CD4-positive, alpha-beta T cell treated with Interleukin-15 for 1 hour (primary cell): ENCODE data around the gene FABP7.

Experiments
- DNase-seq: peaks from one replicate; pipeline ENCODE4 v3.0.0-alpha.2; 2020

FABP7 gene

DNA sequence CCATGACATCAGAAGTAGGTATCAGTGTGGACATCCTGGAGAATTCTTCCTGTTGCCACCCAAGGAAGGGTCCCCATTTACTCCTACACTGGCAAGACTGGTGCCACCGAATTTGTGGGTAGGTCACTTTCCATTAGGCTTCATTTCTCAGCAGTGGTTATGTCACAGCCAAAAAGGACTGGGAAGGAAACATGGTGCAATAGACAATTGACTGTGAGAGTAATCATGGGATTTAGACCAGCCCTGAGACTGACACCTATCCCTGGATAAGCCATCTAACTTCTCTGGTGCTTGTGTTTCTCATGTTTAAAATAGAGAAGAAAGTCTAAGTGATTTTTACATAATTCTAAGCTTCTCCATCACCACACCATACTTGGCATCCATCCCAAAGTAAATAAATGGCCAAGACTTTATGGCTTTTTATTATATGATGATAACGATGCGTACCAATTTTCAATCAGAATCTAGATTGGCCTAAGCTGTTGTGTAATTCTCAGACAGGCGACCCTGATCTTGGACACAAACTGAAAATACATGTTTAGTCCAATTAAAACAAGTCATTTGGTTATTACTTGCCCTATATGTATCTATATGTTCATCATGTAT is 19.7 kb downstream of the FABP7 start:
- DNase-seq, result no peak

DNA sequence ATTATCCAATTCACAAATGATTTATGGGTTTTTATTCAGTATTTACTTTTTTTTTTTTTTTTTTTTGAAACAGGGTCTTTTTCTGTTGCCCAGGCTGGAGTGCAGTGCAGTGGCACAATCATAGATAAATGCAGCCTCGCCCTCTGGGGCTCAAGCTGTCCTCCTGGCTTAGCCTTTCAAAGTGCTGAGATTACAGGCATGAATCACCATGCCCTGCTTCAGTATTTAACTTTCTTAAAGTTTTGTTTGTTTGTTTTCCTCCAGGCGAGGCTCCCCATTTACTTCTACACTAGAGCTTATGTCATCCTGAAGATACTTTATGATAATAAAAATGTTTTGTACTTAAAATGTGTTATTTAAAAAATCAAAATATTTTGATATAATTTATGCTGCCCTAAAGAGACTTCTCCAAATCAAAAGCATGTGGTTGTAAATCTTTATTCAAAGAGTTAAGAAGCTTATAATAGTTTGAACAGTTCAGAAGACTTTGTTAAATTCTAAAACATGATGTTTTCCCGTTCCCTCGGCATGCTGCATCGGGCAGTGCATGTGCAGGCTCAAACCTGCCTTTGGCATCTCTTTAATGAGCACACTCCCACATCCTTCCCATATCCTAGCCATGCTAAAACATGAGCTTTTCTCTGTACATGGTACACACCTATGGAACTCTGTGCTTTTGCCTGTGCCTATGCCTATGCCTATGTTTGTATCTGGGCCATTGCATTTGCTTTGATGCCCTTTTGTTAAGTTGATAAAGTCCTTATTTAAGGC is 20.6 kb downstream of the FABP7 start:
- no peak for DNase-seq

DNA sequence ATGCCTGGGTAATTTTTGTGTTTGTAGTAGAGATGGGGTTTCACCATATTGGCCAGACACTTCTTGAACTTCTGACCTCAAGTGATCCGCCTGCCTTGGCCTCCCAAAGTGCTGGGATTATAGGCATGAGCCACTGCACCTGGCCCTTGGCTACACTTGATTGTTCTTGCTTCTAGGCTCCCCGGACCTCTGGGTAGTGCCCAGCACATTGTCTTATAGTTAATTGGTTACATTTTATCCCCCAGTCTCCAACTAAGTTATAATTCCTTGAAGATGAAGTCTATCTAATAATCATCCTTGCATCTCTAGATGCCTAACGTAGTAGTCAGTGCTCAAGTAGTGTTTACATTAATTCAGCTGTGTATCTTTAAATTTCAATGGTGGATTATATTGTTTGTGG is 21.4 kb downstream of the FABP7 start:
- no peak for DNase-seq

DNA sequence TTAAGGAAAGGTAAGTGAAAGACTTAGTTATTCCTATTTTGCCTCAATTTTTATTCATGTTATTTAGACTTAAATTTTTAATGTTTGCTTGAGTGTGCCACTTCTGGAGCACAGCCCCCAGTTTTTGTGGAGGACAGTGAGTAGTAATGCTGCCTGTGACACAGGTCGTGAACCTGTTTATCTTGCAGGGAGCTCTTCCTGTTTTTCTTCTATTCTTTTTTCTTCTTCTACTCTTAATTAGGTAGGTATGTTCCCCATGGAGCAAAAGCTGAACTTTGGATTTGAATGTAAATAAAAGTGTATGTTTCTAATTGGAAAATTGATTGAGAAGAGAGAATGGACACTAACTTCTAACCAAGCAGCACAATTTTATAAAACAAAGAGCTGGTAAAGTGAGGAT is 21.9 kb downstream of the FABP7 start:
- no peak for DNase-seq

DNA sequence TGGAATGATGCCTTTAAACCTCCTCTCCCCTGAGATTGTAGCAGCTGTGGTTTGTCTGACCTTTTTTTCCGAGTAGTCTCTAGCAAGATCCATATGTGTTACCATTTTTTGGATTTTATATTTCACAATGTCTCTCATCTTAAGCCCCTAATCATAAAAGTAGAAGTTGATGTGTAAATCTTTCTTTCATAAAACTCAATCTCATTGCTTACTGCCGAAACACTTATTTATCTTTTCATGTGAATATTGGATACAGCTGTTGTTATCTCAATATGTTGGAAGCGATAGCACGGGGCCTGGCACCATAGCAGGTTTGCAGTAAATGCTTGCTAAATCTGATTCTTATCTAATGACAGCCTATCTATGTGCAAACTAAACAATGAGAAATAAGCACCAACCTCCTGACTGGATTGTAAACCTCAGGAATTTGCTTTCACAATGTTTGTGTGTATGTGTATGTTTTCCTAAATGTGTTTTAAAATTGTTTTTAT is 23.7 kb downstream of the FABP7 start:
- DNase-seq, result no peak

DNA sequence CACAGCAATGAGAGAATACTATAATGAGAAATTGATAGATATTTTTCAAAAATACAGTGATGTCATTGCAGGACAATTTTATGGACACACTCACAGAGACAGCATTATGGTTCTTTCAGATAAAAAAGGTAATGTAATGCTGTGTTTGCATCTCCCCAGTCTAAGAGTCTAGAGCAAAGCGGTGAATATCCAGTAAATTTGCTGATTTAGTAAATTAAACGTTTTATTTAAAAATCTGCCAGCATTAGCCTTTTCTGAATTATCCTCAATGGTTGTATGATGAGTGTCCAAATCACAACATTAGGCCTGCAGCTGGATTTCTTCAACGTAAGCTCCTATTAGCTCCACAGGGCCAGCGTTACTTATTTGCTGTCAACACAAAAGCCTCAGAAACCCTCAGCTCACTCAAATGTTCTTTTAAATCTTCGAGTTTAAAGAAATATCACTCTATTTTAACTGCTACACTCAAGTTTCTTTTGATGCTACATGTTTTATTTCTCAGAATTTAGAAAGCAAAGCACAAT is 25.5 kb downstream of the FABP7 start:
- no peak for DNase-seq

DNA sequence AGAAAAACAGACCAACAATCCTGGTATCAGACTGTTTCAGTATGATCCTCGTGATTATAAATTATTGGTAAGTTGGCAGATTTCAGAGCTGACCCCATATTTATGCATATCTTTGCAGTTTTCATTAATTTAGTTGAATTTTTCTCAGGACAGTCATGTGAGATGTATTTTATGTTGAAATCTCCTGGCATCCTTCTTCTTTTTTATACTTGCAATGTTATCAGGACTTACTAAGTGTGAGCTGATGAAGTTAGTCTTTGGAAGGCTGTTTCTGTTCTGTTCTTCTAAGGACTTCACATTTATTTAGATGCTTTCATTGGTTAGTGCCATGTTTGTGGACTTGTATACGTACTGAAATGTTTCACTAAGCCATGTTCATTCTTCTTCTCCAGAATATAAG is 26.8 kb downstream of the FABP7 start:
- DNase-seq, result no peak

DNA sequence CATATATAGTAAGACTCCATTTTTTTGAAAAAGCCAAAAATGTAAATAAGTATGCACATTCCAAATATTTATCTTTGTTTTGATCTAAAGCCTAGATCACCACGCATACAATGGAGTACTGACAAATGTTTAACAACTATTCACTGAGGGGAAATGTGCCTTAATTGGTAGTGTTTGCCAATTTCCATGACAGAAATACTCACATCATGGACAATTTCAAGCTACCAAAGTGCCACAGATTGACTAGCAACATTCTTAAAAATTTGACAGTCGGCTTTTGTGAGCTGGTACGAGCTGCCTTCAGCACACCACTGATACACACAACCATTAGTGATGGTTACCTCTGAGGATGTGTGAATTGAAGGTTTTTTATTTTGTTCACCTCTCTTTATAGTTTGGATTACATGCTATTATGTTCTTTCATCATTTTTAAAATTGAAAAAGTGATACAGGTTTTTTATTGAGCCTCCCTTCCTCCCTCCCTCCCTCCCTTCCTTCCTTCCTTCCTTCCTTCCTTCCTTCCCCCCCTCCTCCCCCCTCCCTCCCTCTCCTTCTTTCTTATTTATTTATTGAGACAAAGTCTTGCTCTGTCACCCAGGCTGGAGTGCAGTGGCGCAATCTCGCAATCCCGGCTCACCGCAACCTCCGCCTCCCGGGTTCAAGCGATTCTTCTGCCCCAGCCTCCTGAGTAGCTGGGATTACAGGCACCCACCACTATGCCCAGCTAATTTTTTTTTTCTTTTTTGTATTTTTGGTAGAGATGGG is 28.8 kb downstream of the FABP7 start:
- DNase-seq, result no peak

DNA sequence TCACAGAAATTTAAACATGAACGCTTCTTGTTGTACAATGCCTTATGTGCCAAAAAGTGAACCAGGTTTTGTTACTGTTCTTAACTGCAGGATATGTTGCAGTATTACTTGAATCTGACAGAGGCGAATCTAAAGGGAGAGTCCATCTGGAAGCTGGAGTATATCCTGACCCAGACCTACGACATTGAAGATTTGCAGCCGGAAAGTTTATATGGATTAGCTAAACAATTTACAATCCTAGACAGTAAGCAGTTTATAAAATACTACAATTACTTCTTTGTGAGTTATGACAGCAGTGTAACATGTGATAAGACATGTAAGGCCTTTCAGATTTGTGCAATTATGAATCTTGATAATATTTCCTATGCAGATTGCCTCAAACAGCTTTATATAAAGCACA is 29.5 kb downstream of the FABP7 start:
- DNase-seq, result no peak

DNA sequence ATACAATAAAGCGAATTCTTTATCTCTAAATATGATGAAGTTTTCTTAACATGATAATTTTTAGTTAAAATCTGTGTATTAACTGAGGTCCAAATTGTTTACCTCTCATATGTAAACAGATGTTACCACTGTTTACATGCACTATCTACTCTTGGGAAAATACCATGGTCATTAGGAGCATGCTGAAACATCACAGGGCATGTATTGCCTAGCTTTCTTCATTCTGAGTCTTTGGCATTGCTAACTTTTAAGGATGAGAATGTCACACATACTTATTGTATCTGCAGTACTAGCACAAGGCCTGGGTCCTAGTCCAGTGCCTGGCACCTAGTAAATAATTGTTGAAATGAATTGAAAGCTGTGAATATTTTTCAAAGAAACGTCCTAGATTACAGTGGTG is 30.2 kb downstream of the FABP7 start:
- DNase-seq, result no peak

DNA sequence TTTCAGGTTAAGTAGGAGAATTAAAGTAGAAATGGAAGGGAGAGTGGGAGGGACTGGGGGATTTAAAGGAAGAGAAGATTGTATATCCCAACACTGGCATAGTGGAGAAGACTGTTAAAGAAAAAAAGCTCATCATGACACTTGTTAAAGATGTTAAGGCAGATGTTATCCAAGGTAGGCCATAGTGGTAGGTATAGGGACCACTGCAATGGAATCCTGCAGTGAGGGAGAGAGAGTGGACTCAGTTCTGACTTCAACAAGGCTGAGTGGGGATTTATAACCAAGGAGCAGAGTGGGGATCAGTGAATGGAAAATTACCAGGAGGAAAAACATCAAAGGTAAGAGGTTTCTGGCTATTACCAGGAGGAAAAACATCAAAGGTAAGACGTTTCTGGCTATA is 30.7 kb downstream of the FABP7 start:
- no peak for DNase-seq

DNA sequence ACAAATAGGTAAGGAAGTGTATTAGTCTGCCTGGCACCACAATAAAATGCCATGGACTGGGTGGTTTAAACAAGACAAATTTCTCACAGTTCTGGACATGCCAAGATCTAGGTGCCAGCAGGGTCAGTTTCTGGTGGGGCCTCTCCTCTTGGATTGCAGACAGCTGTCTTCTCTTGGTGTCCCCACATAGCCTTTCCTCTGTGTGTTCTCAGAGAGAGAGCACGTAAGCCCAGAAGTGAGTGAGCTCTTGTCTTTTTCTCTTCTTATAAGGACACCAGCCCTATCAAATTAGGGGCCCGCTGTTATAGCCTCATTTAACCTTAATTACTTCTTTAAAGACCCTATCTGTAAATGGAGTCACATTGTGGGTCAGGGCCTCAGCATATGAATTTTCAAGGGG is 37.8 kb downstream of the FABP7 start:
- DNase-seq, result no peak

DNA sequence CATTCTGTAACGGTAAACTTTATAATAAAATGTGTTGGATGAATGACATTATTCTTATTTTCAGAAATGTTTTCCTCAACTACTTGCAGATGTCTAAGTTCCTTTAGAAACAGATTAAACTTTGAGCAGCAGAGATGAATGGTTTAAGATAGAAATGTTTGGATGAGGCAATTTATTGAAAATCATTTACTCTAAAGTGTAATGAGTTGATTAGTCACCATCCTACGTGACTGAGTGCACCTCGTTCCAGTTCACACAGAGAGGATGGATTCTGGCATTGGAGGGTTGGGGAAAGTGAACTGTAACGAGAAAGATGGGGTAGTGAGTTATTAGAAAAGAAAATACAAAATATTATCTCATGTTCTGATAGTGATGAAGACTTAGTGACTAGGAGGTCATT is 38.2 kb downstream of the FABP7 start:
- no peak for DNase-seq

DNA sequence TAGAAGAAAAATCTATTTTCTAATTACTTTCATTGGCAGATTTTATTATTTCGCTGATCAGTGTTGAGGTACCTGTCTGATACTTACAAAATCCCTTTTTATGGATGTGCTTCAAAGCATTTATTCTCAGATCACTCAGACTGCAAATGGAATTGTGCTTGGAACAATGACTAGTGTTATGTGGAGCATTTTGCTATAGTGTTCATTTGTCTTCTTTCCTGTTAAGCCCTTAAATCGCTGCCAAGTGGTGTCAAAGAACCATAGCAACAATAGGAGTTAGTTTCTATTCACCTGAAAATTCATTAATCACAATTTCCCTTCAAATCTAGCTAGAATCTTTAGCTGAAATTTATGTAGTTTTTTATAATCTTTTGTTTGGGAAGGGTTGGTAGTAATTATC is 39.4 kb downstream of the FABP7 start:
- no peak for DNase-seq

DNA sequence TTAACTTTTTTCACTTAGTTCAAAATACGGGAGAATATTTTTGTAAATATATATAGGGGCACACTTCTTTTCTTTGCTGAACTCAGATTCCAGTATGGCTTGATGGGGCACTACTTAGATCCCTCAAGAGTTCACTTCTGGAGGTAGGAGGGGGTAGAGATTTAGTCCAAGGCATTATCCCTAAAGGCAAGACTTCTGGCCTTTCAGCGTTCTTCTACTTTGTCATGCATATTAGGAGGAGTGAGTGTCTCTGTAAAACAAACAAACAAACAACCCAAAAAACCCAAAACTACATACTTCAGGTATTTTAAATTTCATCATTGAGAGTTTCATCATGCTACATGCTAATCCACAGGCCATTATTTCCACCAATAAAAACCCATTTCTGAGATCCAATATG is 41.6 kb downstream of the FABP7 start:
- DNase-seq, result no peak

DNA sequence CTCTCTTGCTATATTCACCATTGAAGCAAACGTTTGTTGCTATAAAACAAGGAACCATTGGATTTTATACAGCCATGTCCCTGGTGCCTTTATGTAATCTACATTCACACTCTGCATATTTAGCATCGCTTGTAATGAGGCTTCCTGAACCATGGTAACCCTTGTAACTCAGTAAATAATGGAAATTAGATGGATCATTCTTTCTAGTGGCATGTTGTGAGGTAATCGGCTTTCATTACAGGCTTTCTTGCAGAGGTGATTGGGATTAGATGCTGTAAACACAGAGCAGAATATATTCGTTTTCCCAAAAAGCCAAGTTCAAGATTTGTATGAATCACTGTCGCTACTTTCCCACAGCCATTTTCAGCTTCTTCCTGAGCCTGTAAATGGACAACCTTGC is 45.6 kb downstream of the FABP7 start:
- no peak for DNase-seq

DNA sequence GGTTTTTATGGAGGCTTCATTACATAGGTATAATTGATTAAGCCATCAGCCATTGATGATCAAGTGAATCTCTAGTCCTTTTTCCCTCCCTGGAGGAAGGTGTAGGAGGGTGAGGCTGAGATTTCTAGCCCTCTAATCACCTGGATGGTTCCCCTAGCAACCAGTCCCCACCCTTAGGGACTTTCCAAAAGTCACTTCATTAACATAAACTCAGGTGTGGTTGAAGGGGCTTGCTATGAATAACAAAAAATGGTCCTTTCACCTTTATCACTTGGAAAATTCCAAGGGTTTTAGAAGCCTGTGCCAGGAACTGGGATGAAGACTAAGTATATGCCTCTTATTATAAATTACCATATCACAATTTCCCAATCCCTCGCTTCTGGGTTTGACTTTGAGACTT is 49.9 kb downstream of the FABP7 start:
- no peak for DNase-seq

DNA sequence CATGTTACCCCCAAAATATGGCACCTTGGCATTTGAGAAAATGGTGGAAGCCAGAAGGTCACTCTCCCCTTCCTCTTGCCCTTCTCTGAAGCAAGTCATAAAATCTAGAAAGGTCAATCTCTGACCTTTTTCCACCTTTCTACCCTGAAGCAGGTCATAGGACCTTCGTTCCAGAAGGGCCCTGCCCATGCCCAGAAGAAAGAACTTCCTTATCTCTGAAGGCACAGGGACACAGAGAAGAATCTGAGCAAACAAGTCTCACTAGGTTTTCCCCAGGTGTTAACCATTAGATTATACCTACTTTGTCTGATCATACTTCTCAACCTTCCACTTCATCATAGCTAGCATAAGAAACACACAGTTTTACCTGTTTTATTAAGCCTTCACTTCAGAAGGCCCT is 52.0 kb downstream of the FABP7 start:
- DNase-seq, result no peak

DNA sequence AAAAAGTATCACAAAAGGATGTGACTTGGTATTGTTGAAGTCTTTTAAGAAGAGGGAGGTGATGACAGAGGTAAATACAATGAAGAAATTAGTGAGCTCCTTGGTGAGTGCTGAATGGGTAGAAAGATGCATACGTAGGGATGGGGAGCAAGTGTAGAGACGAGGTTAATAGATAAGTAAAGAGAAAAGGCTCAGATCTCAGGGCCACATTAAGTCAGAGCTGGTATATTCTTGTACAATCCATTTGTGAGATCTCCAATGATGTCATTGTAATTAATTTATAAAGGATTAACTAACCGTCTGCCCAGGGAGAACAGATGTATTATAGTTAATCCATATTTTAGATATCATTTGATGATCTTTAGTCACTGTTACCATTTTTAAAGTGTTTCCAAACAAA is 52.9 kb downstream of the FABP7 start:
- no peak for DNase-seq

DNA sequence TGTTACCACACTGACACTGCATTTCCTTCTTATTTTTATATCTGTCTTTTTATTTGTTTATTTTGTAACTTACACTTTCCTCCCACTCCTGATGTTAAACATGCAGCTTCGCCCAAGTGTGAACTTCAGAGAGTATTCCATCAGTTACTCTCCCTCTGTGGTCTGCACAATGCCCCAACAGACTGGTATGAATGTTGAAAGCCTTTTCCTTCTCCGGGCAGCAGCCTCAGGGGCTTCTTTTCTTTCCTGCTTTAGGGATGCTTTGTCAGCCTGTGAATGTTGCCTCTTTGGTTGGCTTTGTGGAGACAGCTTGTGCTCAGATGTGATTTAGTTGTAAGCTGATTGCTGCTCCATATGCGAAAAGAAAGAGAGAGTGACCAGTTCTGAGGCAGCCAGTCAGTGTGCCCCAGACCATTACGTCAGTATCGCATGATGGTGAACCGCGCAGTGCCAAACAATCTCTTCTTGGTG is 53.5 kb downstream of the FABP7 start:
- no peak for DNase-seq
